Astrocyte (in vitro differentiated cells and primary cell): ENCODE measurements around the gene RAC2. TPM values are rescaled to one million over a fixed set of nuclear protein-coding genes. Genes with fewer than 3 reads are reported as not detected.

ENCODE experiments used
- DNase-seq: peaks from one replicate; pipeline ENCODE4 v3.0.0-alpha.2; 2010; ENCODE audit warnings: low read depth
- FAIRE-seq: peaks from 2 replicates; lab custom pipeline; 2011; peaks lifted over from hg19 to GRCh38; lab: Jason Lieb, UNC
- H2AFZ ChIP-seq: 2 replicates; pipeline ENCODE4 v1.6.0; 2012; ENCODE audit warnings: low read depth, low read length, inconsistent platforms
- H3K27ac ChIP-seq: 2 replicates; pipeline ENCODE4 v1.5.1; 2011; ENCODE audit warnings: low read depth, low read length, inconsistent platforms
- H3K27me3 ChIP-seq: 2 replicates; pipeline ENCODE4 v1.6.0; 2011; ENCODE audit warnings: low read length, inconsistent platforms; ENCODE audit not compliant: insufficient read depth
- H3K36me3 ChIP-seq: 2 replicates; pipeline ENCODE4 v1.5.1; 2011; ENCODE audit warnings: low read length, inconsistent platforms; ENCODE audit not compliant: insufficient read depth
- H3K4me1 ChIP-seq: 2 replicates; pipeline ENCODE4 v1.5.1; 2011; ENCODE audit warnings: low read length, inconsistent platforms; ENCODE audit not compliant: insufficient read depth
- H3K4me2 ChIP-seq: 2 replicates; pipeline ENCODE4 v1.6.0; 2012; ENCODE audit warnings: low read length, inconsistent platforms
- H3K4me3 ChIP-seq: 2 replicates; pipeline ENCODE4 v1.5.1; 2011; ENCODE audit warnings: low read depth, mild to moderate bottlenecking, low read length, inconsistent platforms; ENCODE audit not compliant: insufficient read depth
- H3K79me2 ChIP-seq: 2 replicates; pipeline ENCODE4 v1.6.0; 2012; ENCODE audit warnings: mild to moderate bottlenecking, low read length, inconsistent platforms; ENCODE audit not compliant: insufficient read depth
- H3K9ac ChIP-seq: 2 replicates; pipeline ENCODE4 v1.6.0; 2012; ENCODE audit warnings: mild to moderate bottlenecking, low read length, inconsistent platforms
- H3K9me3 ChIP-seq: 2 replicates; pipeline ENCODE4 v1.5.1; 2012; ENCODE audit warnings: low read depth, mild to moderate bottlenecking, low read length, inconsistent platforms; ENCODE audit not compliant: insufficient read depth
- H4K20me1 ChIP-seq: 2 replicates; pipeline ENCODE4 v1.6.0; 2012; ENCODE audit warnings: low read length, inconsistent platforms; ENCODE audit not compliant: insufficient read depth
- H3K27ac Mint-ChIP-seq: one replicate; pipeline ENCODE4 v1.8.0; 2021; ENCODE audit warnings: mild to moderate bottlenecking, mixed read lengths; ENCODE audit not compliant: unreplicated experiment
- H3K27me3 Mint-ChIP-seq: one replicate; pipeline ENCODE4 v1.8.0; 2021; ENCODE audit warnings: low read depth, mixed read lengths; ENCODE audit not compliant: unreplicated experiment
- H3K36me3 Mint-ChIP-seq: one replicate; pipeline ENCODE4 v1.8.0; 2021; ENCODE audit warnings: low read depth, mixed read lengths; ENCODE audit not compliant: unreplicated experiment
- H3K4me1 Mint-ChIP-seq: one replicate; pipeline ENCODE4 v1.8.0; 2021; ENCODE audit warnings: low read depth, mixed read lengths; ENCODE audit not compliant: unreplicated experiment
- H3K4me3 Mint-ChIP-seq: one replicate; pipeline ENCODE4 v1.8.0; 2021; ENCODE audit warnings: mild to moderate bottlenecking, moderate library complexity, mixed read lengths; ENCODE audit not compliant: unreplicated experiment
- H3K9me3 Mint-ChIP-seq: one replicate; pipeline ENCODE4 v1.8.0; 2021; ENCODE audit warnings: mild to moderate bottlenecking, mixed read lengths; ENCODE audit not compliant: unreplicated experiment
- EZH2 ChIP-seq: IDR thresholded peaks from 2 replicates; pipeline ENCODE4 v1.6.1; 2012; ENCODE audit warnings: mild to moderate bottlenecking, low read length, inconsistent platforms; ENCODE audit not compliant: insufficient read depth
- total RNA-seq: library from RNA; stranded (reverse); gene quantifications from 2 replicates; pipeline ENCODE4 v1.2.1, GENCODE V29; 2021
- TF ChIP-seq, protein P1 (sequence below): IDR thresholded peaks from 2 replicates; pipeline ENCODE4 v1.5.1; 2011; ENCODE audit warnings: low read depth, mild to moderate bottlenecking, inconsistent platforms, low read length, moderate library complexity; ENCODE audit not compliant: insufficient read depth

RAC2 gene
- total RNA-seq, 1 donor from 2014 or later = 0.61 TPM

- peaks cover 5% of the 10 kb centered on the region for H3K4me1 Mint-ChIP-seq
- H3K27me3 Mint-ChIP-seq = peaks cover 33% of the 10 kb centered on the region
- DNase-seq (no peak), FAIRE-seq (no peak)
- Histone ChIP-seq H4K20me1 (no peaks in the 10 kb centered on the region), H2AFZ (no peak overlapping the region), H3K9ac (no peak overlapping the region), H3K4me1 (peaks cover 4% of the 10 kb centered on the region), H3K4me2 (peak overlapping the region; percentile 21), H3K9me3 (peaks cover 4% of the 10 kb centered on the region), H3K36me3 (no peaks in the 10 kb centered on the region), H3K27ac (no peak overlapping the region), H3K4me3 (no peak overlapping the region), H3K79me2 (no peaks in the 10 kb centered on the region), H3K27me3 (peaks cover 8% of the 10 kb centered on the region)
- no peak overlapping the region for H3K27ac Mint-ChIP-seq
- peaks cover 2% of the 10 kb centered on the region for H3K36me3 Mint-ChIP-seq
- H3K4me3 Mint-ChIP-seq = no peak overlapping the region
- no peak for TF ChIP-seq EZH2
- TF ChIP-seq, protein P1, sequence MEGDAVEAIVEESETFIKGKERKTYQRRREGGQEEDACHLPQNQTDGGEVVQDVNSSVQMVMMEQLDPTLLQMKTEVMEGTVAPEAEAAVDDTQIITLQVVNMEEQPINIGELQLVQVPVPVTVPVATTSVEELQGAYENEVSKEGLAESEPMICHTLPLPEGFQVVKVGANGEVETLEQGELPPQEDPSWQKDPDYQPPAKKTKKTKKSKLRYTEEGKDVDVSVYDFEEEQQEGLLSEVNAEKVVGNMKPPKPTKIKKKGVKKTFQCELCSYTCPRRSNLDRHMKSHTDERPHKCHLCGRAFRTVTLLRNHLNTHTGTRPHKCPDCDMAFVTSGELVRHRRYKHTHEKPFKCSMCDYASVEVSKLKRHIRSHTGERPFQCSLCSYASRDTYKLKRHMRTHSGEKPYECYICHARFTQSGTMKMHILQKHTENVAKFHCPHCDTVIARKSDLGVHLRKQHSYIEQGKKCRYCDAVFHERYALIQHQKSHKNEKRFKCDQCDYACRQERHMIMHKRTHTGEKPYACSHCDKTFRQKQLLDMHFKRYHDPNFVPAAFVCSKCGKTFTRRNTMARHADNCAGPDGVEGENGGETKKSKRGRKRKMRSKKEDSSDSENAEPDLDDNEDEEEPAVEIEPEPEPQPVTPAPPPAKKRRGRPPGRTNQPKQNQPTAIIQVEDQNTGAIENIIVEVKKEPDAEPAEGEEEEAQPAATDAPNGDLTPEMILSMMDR = no peak
- H3K9me3 Mint-ChIP-seq = peaks cover 2% of the 10 kb centered on the region
Measured at GRCh38 chr22:37284805-37285355, 40.8 kb upstream of the RAC2 start.

DNA sequence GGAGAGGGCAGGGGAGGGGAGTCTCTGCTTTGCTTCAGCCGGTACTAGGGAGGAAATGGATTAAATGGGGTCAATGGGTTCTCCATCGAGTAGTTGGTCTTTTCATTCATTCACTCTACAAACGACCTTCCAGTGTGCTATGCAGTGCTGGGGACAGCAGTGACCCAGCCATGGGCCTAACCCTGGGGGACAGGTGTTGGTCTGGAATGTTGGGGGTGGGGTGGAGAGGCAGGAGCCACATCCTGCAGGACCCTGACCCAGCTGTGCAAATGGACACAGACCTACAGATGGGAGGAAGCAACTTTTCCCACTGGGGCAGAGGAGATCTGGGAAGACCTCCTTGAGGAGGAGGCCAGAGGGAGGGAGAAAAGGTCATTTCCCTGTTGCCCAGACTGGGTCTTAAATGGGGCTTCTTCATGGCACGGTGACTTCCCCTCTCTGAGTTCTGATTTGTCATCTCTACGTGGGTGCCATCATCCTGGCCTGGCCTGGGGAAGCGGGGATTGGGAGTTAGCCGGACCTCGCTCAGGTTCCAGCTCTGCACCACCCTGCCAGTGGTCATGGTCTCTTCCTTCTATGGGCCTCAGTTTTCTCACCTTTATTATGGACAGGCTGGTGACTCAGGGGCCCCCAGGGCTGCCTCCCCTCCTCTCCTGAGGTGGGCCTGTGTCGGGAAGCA is 40.2 kb upstream of the RAC2 start:
- TF ChIP-seq, protein P1 = no peak
- TF ChIP-seq EZH2 = no peak
- H4K20me1 ChIP-seq = no peaks in the 10 kb centered on the region
- H3K9ac ChIP-seq = no peak overlapping the region
- Mint-ChIP-seq H3K36me3 (peaks cover 2% of the 10 kb centered on the region), H3K9me3 (peaks cover 2% of the 10 kb centered on the region), H3K27me3 (peaks cover 34% of the 10 kb centered on the region), H3K4me3 (no peak overlapping the region), H3K4me1 (peaks cover 7% of the 10 kb centered on the region), H3K27ac (no peak overlapping the region)
- H3K9me3 ChIP-seq = peaks cover 4% of the 10 kb centered on the region
- no peak for FAIRE-seq
- no peaks in the 10 kb centered on the region for H3K79me2 ChIP-seq
- no peak overlapping the region for H3K27ac ChIP-seq
- peak overlapping the region; percentile 21 for H3K4me2 ChIP-seq
- DNase-seq = no peak
- H3K36me3 ChIP-seq = no peaks in the 10 kb centered on the region
- peaks cover 8% of the 10 kb centered on the region for H3K27me3 ChIP-seq
- H2AFZ ChIP-seq = no peak overlapping the region
- peaks cover 8% of the 10 kb centered on the region for H3K4me1 ChIP-seq
- no peak overlapping the region for H3K4me3 ChIP-seq
